A172 (cell line): Measurements from ENCODE around the gene APCS. TPM values are rescaled to one million over a fixed set of nuclear protein-coding genes. Genes with fewer than 3 reads are reported as not detected.

Source experiments
- total RNA-seq: library from RNA; depleted of rRNA; stranded (reverse); fragments of >200 nt; shearing (Covaris generic); gene quantifications from 2 replicates; pipeline ENCODE4 v1.2.3, GENCODE V29; 2014; rRNA removed

Gene APCS
- total RNA-seq, 1 experiment from 2014 or later: not detected

Other genes starting within 250 kb of the APCS start
- not detected in 2 replicates for gene OR10J4, start 155.6 kb upstream of the APCS start, total RNA-seq
- not detected in 2 replicates for gene OR10J1, start 148.1 kb upstream of the APCS start, total RNA-seq
- not detected in 2 replicates for gene OR10J5, start 51.8 kb upstream of the APCS start, total RNA-seq
- gene CRP, start 126.8 kb downstream of the APCS start, total RNA-seq: not detected in 2 replicates
- 123 and 142 TPM in 2 replicates for gene DUSP23, start 193.1 kb downstream of the APCS start, total RNA-seq
- gene FCRL6, start 214.5 kb downstream of the APCS start, total RNA-seq: 0.24 TPM in 1 of 2 replicates, not detected in the other
- gene SLAMF8, start 239.0 kb downstream of the APCS start, total RNA-seq: 0.48 TPM in 1 of 2 replicates, not detected in the other